T-helper 2 cell treated with Interferon-gamma antibody and Interleukin-4, amounts not matched to agents 100 ng/mL and 5 ng/mL, for 36 hours (primary cell): ENCODE measurements around the gene NOG. TPM values are rescaled to one million over a fixed set of nuclear protein-coding genes. Genes with fewer than 3 reads are reported as not detected.

ENCODE experiments used
- intact Hi-C: fragments of 100-400 bp; cut with micrococcal nuclease; formaldehyde crosslinking; loops from one replicate; pipeline ENCODE4 v1.15.1; 2023
- total RNA-seq: library from RNA; stranded (reverse); gene quantifications from 2 replicates; pipeline ENCODE4 v1.2.3, GENCODE V29; 2022

NOG gene
- total RNA-seq, 1 donor from 2014 or later = not detected

GRCh38 chr17:56596691-56597494 is 3.4 kb downstream of the NOG start:
- intact Hi-C loops = no loop called here

GRCh38 chr17:56597495-56597990 is 4.0 kb downstream of the NOG start:
- intact Hi-C loops = no loop called here

GRCh38 chr17:56598466-56598865 is 5.0 kb downstream of the NOG start:
- intact Hi-C loops = no loop called here

- intact Hi-C loops = no loop called here
Observed at GRCh38 chr17:56599088-56599487, 5.6 kb downstream of the NOG start.

GRCh38 chr17:56599566-56599965 is 6.1 kb downstream of the NOG start:
- intact Hi-C loops = no loop called here

GRCh38 chr17:56600256-56600655 is 6.8 kb downstream of the NOG start:
- intact Hi-C loops = no loop called here

GRCh38 chr17:56601591-56601990 is 8.1 kb downstream of the NOG start:
- intact Hi-C loops = no loop called here

- intact Hi-C loops = no loop called here
Observed at GRCh38 chr17:56602292-56603130, 9.0 kb downstream of the NOG start.

GRCh38 chr17:56603486-56604238 is 10.2 kb downstream of the NOG start:
- intact Hi-C loops = no loop called here

GRCh38 chr17:56604691-56605290 is 11.3 kb downstream of the NOG start:
- intact Hi-C loops = no loop called here

- intact Hi-C loops = no loop called here
Observed at GRCh38 chr17:56608944-56609343, 15.4 kb downstream of the NOG start.

- intact Hi-C loops = no loop called here
Observed at GRCh38 chr17:56610321-56610720, 16.8 kb downstream of the NOG start.

- intact Hi-C loops = no loop called here
Observed at GRCh38 chr17:56613131-56613530, 19.6 kb downstream of the NOG start.

GRCh38 chr17:56614522-56614921 is 21.0 kb downstream of the NOG start:
- intact Hi-C loops = no loop called here

GRCh38 chr17:56616239-56616638 is 22.7 kb downstream of the NOG start:
- intact Hi-C loops = no loop called here

GRCh38 chr17:56623383-56623782 is 29.9 kb downstream of the NOG start:
- intact Hi-C loops = no loop called here

GRCh38 chr17:56624309-56624708 is 30.8 kb downstream of the NOG start:
- intact Hi-C loops = no loop called here

GRCh38 chr17:56624912-56625311 is 31.4 kb downstream of the NOG start:
- intact Hi-C loops = no loop called here

GRCh38 chr17:56629531-56630075 is 36.1 kb downstream of the NOG start:
- intact Hi-C loops = no loop called here

GRCh38 chr17:56630202-56630601 is 36.7 kb downstream of the NOG start:
- intact Hi-C loops = no loop called here

- intact Hi-C loops = no loop called here
Observed at GRCh38 chr17:56633681-56634080, 40.2 kb downstream of the NOG start.
